ENCODE data around the gene ZC3H18.

GRCh38 chr16:88539261-88539651 is 30.9 kb upstream of the ZC3H18 start:
- TF ChIP-seq CTCF (IDR thresholded peaks at IDR 0.05; ENCODE audit: low read length): no peak
- no peak for TF ChIP-seq EZH2 (optimal IDR thresholded peaks at IDR 0.05; ENCODE audit: low read depth, low read length)

Measured in MM.1S (cell line).